Keratinocyte (primary cell): ENCODE results near the gene DMC1. TPM values are rescaled to one million over a fixed set of nuclear protein-coding genes. Genes with fewer than 3 reads are reported as not detected.

ENCODE experiments used
- DNase-seq: peaks from one replicate; pipeline ENCODE4 v3.0.0-alpha.2; 2011; ENCODE audit warnings: low read depth, missing footprints, low spot score
- FAIRE-seq: peaks from 2 replicates; lab custom pipeline; 2011; peaks lifted over from hg19 to GRCh38; lab: Jason Lieb, UNC
- H2AFZ ChIP-seq: 2 replicates; pipeline ENCODE4 v1.6.0; 2012; ENCODE audit warnings: low read length, control low read depth, inconsistent platforms; ENCODE audit not compliant: control insufficient read depth
- H3K27ac ChIP-seq: 2 replicates; pipeline ENCODE4 v1.5.1; 2011; ENCODE audit warnings: low read length; ENCODE audit not compliant: control insufficient read depth, insufficient read depth
- H3K27me3 ChIP-seq: 3 replicates; pipeline ENCODE4 v1.6.0; 2011; ENCODE audit warnings: low read length; ENCODE audit not compliant: control insufficient read depth, insufficient read depth; ENCODE audit errors: extremely low read depth
- H3K36me3 ChIP-seq, 2 experiments: 2 replicates in 1 of 2; 3 replicates in 1 of 2; pipeline ENCODE4 v1.5.1; 2011; ENCODE audit warnings: low read length in 2 of 2, mild to moderate bottlenecking in 1 of 2; ENCODE audit not compliant: control insufficient read depth in 2 of 2, insufficient read depth in 2 of 2; ENCODE audit errors: extremely low read depth in 1 of 2
- H3K4me1 ChIP-seq: 3 replicates; pipeline ENCODE4 v1.5.1; 2011; ENCODE audit warnings: low read length; ENCODE audit not compliant: control insufficient read depth, insufficient read depth; ENCODE audit errors: extremely low read depth
- H3K4me2 ChIP-seq: 3 replicates; pipeline ENCODE4 v1.6.0; 2011; ENCODE audit warnings: low read depth, low read length; ENCODE audit not compliant: control insufficient read depth, insufficient read depth; ENCODE audit errors: extremely low read depth
- H3K4me3 ChIP-seq, 3 experiments: fragments of 200-600 bp in 1 of 3; sonication (generic) in 1 of 3; 2 replicates in 2 of 3; 3 replicates in 1 of 3; pipeline ENCODE4 v1.5.1; 2011 to 2016; ENCODE audit warnings: low read length in 3 of 3, mild to moderate bottlenecking in 3 of 3, control low read depth in 2 of 3, inconsistent platforms in 1 of 3, low read depth in 1 of 3, mixed read lengths in 1 of 3, mixed run types in 1 of 3, moderate library complexity in 1 of 3; ENCODE audit not compliant: control insufficient read depth in 2 of 3, insufficient read depth in 2 of 3; ENCODE audit errors: extremely low read depth in 1 of 3
- H3K79me2 ChIP-seq: 2 replicates; pipeline ENCODE4 v1.6.0; 2012; ENCODE audit warnings: low read length; ENCODE audit not compliant: control insufficient read depth, insufficient read depth
- H3K9ac ChIP-seq: 3 replicates; pipeline ENCODE4 v1.6.0; 2011; ENCODE audit warnings: low read length; ENCODE audit not compliant: control insufficient read depth, insufficient read depth; ENCODE audit errors: extremely low read depth
- H3K9me1 ChIP-seq: 3 replicates; pipeline ENCODE4 v1.6.0; 2011; ENCODE audit warnings: low read length; ENCODE audit not compliant: control insufficient read depth, insufficient read depth; ENCODE audit errors: extremely low read depth
- H3K9me3 ChIP-seq: 2 replicates; pipeline ENCODE4 v1.5.1; 2012; ENCODE audit warnings: low read depth, low read length; ENCODE audit not compliant: control insufficient read depth
- H4K20me1 ChIP-seq: 3 replicates; pipeline ENCODE4 v1.6.0; 2011; ENCODE audit warnings: low read length; ENCODE audit not compliant: control insufficient read depth, insufficient read depth; ENCODE audit errors: extremely low read depth
- CTCF ChIP-seq, 3 experiments: IDR thresholded peaks in 1 of 3; conservative IDR thresholded peaks in 1 of 3; optimal IDR thresholded peaks in 1 of 3; 2 replicates in 2 of 3; 3 replicates in 1 of 3; pipeline versions ENCODE3 to v1.5.1; 2011; ENCODE audit warnings: low read length in 3 of 3, mild to moderate bottlenecking in 3 of 3, moderate library complexity in 2 of 3, control low read depth in 1 of 3, inconsistent platforms in 1 of 3; ENCODE audit not compliant: insufficient read depth in 2 of 3; ENCODE audit errors: extremely low read depth in 1 of 3
- EZH2 ChIP-seq: IDR thresholded peaks from one replicate; pipeline ENCODE4 v1.6.1; 2012; ENCODE audit warnings: inconsistent platforms, mild to moderate bottlenecking, low read length, moderate library complexity
- dilution Hi-C: fragments of 300-500 bp; cut with MboI; formaldehyde crosslinking; loops from one replicate; pipeline ENCODE4 v1.7.0; 2020; ENCODE audit warnings: low sequenced_read_pairs; ENCODE audit not compliant: extremely low pct_ligation_motif_present
- polyA plus RNA-seq, 5 experiments: library from polyadenylated mRNA; depleted of rRNA in 3 of 5; stranded (reverse) in 3 of 5; stranded (forward) in 1 of 5; unstranded in 1 of 5; fragments of >200 nt; gene quantifications; 1 replicate in 1 of 5; 2 replicates in 3 of 5; 3 replicates in 1 of 5; pipeline versions ENCODE4 v1.2.1 to v1.2.3, GENCODE V29; 2011 to 2012; ENCODE audit warnings: missing spikeins in 2 of 5, low read depth in 1 of 5, low replicate concordance in 1 of 5

The DMC1 gene
- polyA plus RNA-seq, 1 donor (not counting 4 experiments of a cell fraction or from before 2014, with no cell fraction given), result 0.30 TPM

GRCh38 chr22:38491707-38492348 lies 78.2 kb downstream of the DMC1 start:
- Histone ChIP-seq H3K79me2 (peaks cover 50% of the 10 kb centered on the region), H3K27me3 (no peaks in the 10 kb centered on the region), H4K20me1 (peaks cover 25% of the 10 kb centered on the region), H3K4me3 (no peak overlapping the region), H3K9me3 (no peaks in the 10 kb centered on the region), H2AFZ (no peak overlapping the region), H3K4me2 (no peak overlapping the region), H3K4me1 (no peaks in the 10 kb centered on the region), H3K36me3 (peaks cover 49 to 70% of the 10 kb centered on the region in 2 experiments), H3K27ac (no peak overlapping the region), H3K9ac (no peak overlapping the region), H3K9me1 (peaks cover 3% of the 10 kb centered on the region)
- dilution Hi-C loops, result no loop called here
- no peak for DNase-seq
- TF ChIP-seq EZH2, result no peak
- TF ChIP-seq CTCF (optimal IDR thresholded peaks at IDR 0.05 in 1 of 3, IDR thresholded peaks at IDR 0.05 in 1 of 3, conservative IDR thresholded peaks at IDR 0.05 in 1 of 3; ENCODE audit: extremely low read depth in 1 of 3, insufficient read depth in 2 of 3, low read length in 3 of 3), result no peak
- no peak for FAIRE-seq

GRCh38 chr22:38490915-38491314 lies 79.1 kb downstream of the DMC1 start:
- Histone ChIP-seq H4K20me1 (peaks cover 26% of the 10 kb centered on the region), H3K9me3 (no peaks in the 10 kb centered on the region), H3K9ac (no peak overlapping the region), H3K4me2 (no peak overlapping the region), H3K36me3 (peaks cover 48 to 74% of the 10 kb centered on the region in 2 experiments), H3K9me1 (peaks cover 3% of the 10 kb centered on the region), H3K4me1 (no peaks in the 10 kb centered on the region), H3K27ac (no peak overlapping the region), H3K4me3 (no peak overlapping the region), H3K27me3 (no peaks in the 10 kb centered on the region), H2AFZ (no peak overlapping the region), H3K79me2 (peaks cover 44% of the 10 kb centered on the region)
- DNase-seq, result no peak
- FAIRE-seq, result no peak
- dilution Hi-C loops, result no loop called here
- TF ChIP-seq CTCF (optimal IDR thresholded peaks at IDR 0.05 in 1 of 3, IDR thresholded peaks at IDR 0.05 in 1 of 3, conservative IDR thresholded peaks at IDR 0.05 in 1 of 3; ENCODE audit: extremely low read depth in 1 of 3, insufficient read depth in 2 of 3, low read length in 3 of 3) (no peak), EZH2 (no peak)
